IMR-90 (cell line): ENCODE measurements around the gene GPATCH8. TPM values are rescaled to one million over a fixed set of nuclear protein-coding genes. Genes with fewer than 3 reads are reported as not detected.

Source experiments
- BHLHE40 ChIP-seq: fragments of 150-350 bp; IDR thresholded peaks from 2 replicates; pipeline ENCODE4 v1.6.1; 2016; ENCODE audit warnings: mild to moderate bottlenecking, low read depth, low read length
- CEBPB ChIP-seq: IDR thresholded peaks from 2 replicates; pipeline ENCODE4 v1.6.1; 2012; ENCODE audit warnings: low read depth, low read length, improper control_type of control experiment
- MAFK ChIP-seq: IDR thresholded peaks from 2 replicates; pipeline ENCODE4 v1.6.1; 2012; ENCODE audit warnings: low read depth, low read length, improper control_type of control experiment
- RAD21 ChIP-seq: IDR thresholded peaks from 2 replicates; pipeline ENCODE4 v1.6.1; 2012; ENCODE audit warnings: low read length, improper control_type of control experiment
- RCOR1 ChIP-seq: IDR thresholded peaks from 2 replicates; pipeline ENCODE4 v1.6.1; 2012; ENCODE audit warnings: mild to moderate bottlenecking, low read length, improper control_type of control experiment; ENCODE audit not compliant: insufficient replicate concordance
- RFX5 ChIP-seq: IDR thresholded peaks from 2 replicates; pipeline ENCODE4 v1.8.0; 2012; ENCODE audit warnings: low read depth, mild to moderate bottlenecking, low read length, moderate library complexity
- SMC3 ChIP-seq: fragments of 150-350 bp; IDR thresholded peaks from 2 replicates; pipeline ENCODE4 v1.6.1; 2016; ENCODE audit warnings: low read depth, mild to moderate bottlenecking, antibody characterized with exemption, low read length, moderate library complexity
- polyA plus RNA-seq, 3 experiments: library from polyadenylated mRNA; depleted of rRNA; stranded (reverse); fragments of >200 nt; gene quantifications; 2 replicates each; pipeline ENCODE4 v1.2.3, GENCODE V29; 2012; ENCODE audit warnings: low replicate concordance in 1 of 3
- total RNA-seq: library from RNA; depleted of rRNA; stranded (reverse); fragments of >200 nt; gene quantifications from 2 replicates; pipeline ENCODE4 v1.2.3, GENCODE V29; 2012

GPATCH8 gene
- total and polyA plus RNA-seq, 2 of the 4 experiments (the other 2 are of a cell fraction): 8.8 to 13.2 TPM

DNA sequence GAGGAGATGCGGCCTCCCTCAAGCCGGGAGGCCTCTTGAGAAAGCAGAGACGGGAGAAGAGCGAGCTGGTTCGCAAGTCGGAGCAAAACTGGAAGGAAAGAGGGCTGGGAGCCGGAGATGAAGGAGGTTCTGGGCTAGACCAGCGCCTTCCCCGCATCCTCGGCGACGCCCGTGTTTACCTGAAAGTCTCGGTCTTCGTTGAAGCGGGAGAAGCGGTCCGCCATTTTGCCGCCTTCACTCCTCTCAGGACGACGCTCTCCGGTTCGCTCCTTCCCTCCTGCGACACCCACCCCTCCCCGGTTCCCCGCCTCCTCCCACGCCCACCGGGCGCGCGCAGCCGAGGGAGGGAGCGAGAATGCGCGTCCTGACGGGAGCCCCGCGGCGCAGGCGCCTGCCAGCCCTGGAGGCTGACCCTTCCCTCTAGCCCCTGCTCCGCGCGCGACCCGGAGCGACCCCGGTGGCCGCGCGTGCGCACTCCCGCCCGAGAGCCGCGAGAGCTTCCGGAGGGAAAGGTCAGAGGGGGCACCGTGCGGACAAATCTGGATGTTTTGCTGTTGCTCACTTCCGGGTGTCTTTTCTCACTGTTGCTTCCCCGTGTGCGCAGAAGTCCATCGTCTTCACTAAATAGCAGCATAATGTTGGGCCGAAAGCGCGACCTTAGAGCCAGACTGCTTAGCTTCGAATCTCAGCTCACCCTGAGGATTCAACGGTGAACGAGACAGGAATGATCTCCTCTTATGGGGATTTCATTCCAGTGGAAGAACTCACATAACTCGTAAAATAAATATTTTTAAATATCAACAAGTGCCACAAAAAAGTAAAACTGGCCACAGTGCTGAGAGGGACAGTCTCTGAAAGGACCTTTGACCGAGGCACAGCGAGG is at the start of gene GPATCH8 (continued):
- TF ChIP-seq SMC3 (no peak), RCOR1 (no peak), CEBPB (0 out of 2 replicates have a peak, but pooled peaks have one; percentile 0), MAFK (no peak), RFX5 (no peak), BHLHE40 (peak; percentile 8; the same call in 1 of the 2 replicates), RAD21 (no peak)
